Liver (tissue), 9 donors: ENCODE results near the gene EPC2. TPM values are rescaled to one million over a fixed set of nuclear protein-coding genes. Genes with fewer than 3 reads are reported as not detected.

Experiments
- DNase-seq: peaks from one replicate; pipeline ENCODE4 v3.0.0-alpha.2; 2017; ENCODE audit warnings: low spot score
- H3K27ac ChIP-seq, 2 donors: one replicate each; pipeline ENCODE4 v1.7.0; 2013; ENCODE audit warnings: inconsistent platforms in 2 of 2, low read length in 2 of 2, control low read depth in 1 of 2, low read depth in 1 of 2, mild to moderate bottlenecking in 1 of 2
- H3K27me3 ChIP-seq, 4 donors: one replicate each; pipeline versions ENCODE4 v1.6.1 to v1.7.0; 2013; ENCODE audit warnings: low read length in 3 of 4, inconsistent platforms in 1 of 4, mild to moderate bottlenecking in 1 of 4, moderate library complexity in 1 of 4; ENCODE audit not compliant: control insufficient read depth in 4 of 4, insufficient read depth in 4 of 4
- H3K36me3 ChIP-seq, 4 donors: one replicate each; pipeline versions ENCODE4 v1.6.1 to v1.7.0; 2013; ENCODE audit warnings: low read length in 3 of 4, mild to moderate bottlenecking in 3 of 4, low read depth in 1 of 4, moderate library complexity in 1 of 4; ENCODE audit not compliant: control insufficient read depth in 4 of 4, insufficient read depth in 3 of 4
- H3K4me1 ChIP-seq, 4 donors: one replicate each; pipeline versions ENCODE4 v1.6.1 to v1.7.0; 2013; ENCODE audit warnings: low read length in 3 of 4, mild to moderate bottlenecking in 3 of 4, moderate library complexity in 1 of 4; ENCODE audit not compliant: control insufficient read depth in 4 of 4, insufficient read depth in 4 of 4
- H3K4me3 ChIP-seq, 3 donors: one replicate each; pipeline versions ENCODE4 v1.6.1 to v1.7.0; 2013; ENCODE audit warnings: low read length in 3 of 3, control low read depth in 1 of 3, low read depth in 1 of 3, mild to moderate bottlenecking in 1 of 3
- H3K9ac ChIP-seq, 2 donors: one replicate each; pipeline ENCODE4 v1.7.0; 2013; ENCODE audit warnings: low read length in 2 of 2, mild to moderate bottlenecking in 2 of 2, moderate library complexity in 2 of 2, control low read depth in 1 of 2, low read depth in 1 of 2
- H3K9me3 ChIP-seq, 4 donors: one replicate each; pipeline versions ENCODE4 v1.6.1 to v1.7.0; 2013; ENCODE audit warnings: low read length in 3 of 4; ENCODE audit not compliant: control insufficient read depth in 4 of 4
- EGR1 ChIP-seq, 2 donors: IDR thresholded peaks; 2 replicates each; pipeline ENCODE4 v1.6.1; 2016 to 2018; ENCODE audit warnings: antibody characterized with exemption in 2 of 2, low read depth in 2 of 2
- FOXA1 ChIP-seq: IDR thresholded peaks from 2 replicates; pipeline ENCODE4 v1.6.1; 2016; ENCODE audit warnings: antibody characterized with exemption
- FOXA2 ChIP-seq: IDR thresholded peaks from 2 replicates; pipeline ENCODE4 v1.6.1; 2016; ENCODE audit warnings: antibody characterized with exemption
- GABPA ChIP-seq, 2 donors: IDR thresholded peaks in 1 of 2; conservative IDR thresholded peaks in 1 of 2; 2 replicates each; pipeline ENCODE4 v1.6.1; 2016; ENCODE audit warnings: antibody characterized with exemption in 2 of 2, mild to moderate bottlenecking in 1 of 2, moderate library complexity in 1 of 2
- HNF4A ChIP-seq, 2 donors: conservative IDR thresholded peaks; 2 replicates each; pipeline ENCODE4 v1.6.1; 2016; ENCODE audit warnings: antibody characterized with exemption in 2 of 2, mild to moderate bottlenecking in 2 of 2
- HNF4G ChIP-seq: IDR thresholded peaks from 2 replicates; pipeline ENCODE4 v1.6.1; 2016; ENCODE audit warnings: antibody characterized with exemption
- JUND ChIP-seq, 2 donors: IDR thresholded peaks; 2 replicates each; pipeline ENCODE4 v1.6.1; 2016; ENCODE audit warnings: antibody characterized with exemption in 2 of 2
- NR2F2 ChIP-seq: IDR thresholded peaks from 2 replicates; pipeline ENCODE4 v1.6.1; 2016; ENCODE audit warnings: antibody characterized with exemption
- RAD21 ChIP-seq, 2 donors: IDR thresholded peaks; 2 replicates each; pipeline ENCODE4 v1.6.1; 2016; ENCODE audit warnings: antibody characterized with exemption in 2 of 2, mild to moderate bottlenecking in 2 of 2
- RXRA ChIP-seq, 2 donors: IDR thresholded peaks; 2 replicates each; pipeline ENCODE4 v1.6.1; 2017 to 2018; ENCODE audit warnings: antibody characterized with exemption in 2 of 2, mild to moderate bottlenecking in 1 of 2
- SP1 ChIP-seq: IDR thresholded peaks from 2 replicates; pipeline ENCODE4 v1.6.1; 2018; ENCODE audit warnings: antibody characterized with exemption, mild to moderate bottlenecking
- TAF1 ChIP-seq: conservative IDR thresholded peaks from 2 replicates; pipeline ENCODE4 v1.6.1; 2016; ENCODE audit warnings: antibody characterized with exemption, mild to moderate bottlenecking
- YY1 ChIP-seq: IDR thresholded peaks from 2 replicates; pipeline ENCODE4 v1.6.1; 2016; ENCODE audit warnings: antibody characterized with exemption, mild to moderate bottlenecking
- ZBTB33 ChIP-seq: IDR thresholded peaks from 2 replicates; pipeline ENCODE4 v1.6.1; 2016; ENCODE audit warnings: antibody characterized with exemption
- WGBS: extraction: QIAGEN DNeasy Blood & Tissue Kit; methylation state at CpG from one replicate; pipeline ENCODE4 v1.1.7; 2013; 5-methylcytosine and 5-hydroxymethylcytosine counted together
- polyA plus RNA-seq, 2 donors: library from polyadenylated mRNA; stranded (reverse) in 1 of 2; unstranded in 1 of 2; fragments of 200-250 nt in 1 of 2; fragments of >200 nt in 1 of 2; fragmentation: Nextera tagmentation in 1 of 2; extraction: Ambion mirVana in 1 of 2; gene quantifications; one replicate each; pipeline versions ENCODE4 v1.2.1 to v1.2.3, GENCODE V29; 2013 to 2015
- total RNA-seq, 2 donors: library from RNA; depleted of rRNA; stranded (reverse); fragments of >200 nt; gene quantifications; one replicate each; pipeline ENCODE4 v1.2.3, GENCODE V29; 2014
- TF ChIP-seq, protein P1 (sequence below): fragments of 150-350 bp; IDR thresholded peaks from 2 replicates; pipeline ENCODE4 v1.5.1; 2017; ENCODE audit warnings: improper control_type of control experiment, low read depth, low read length; ENCODE audit not compliant: missing input control
- TF ChIP-seq, protein P2 (sequence below): IDR thresholded peaks from 2 replicates; pipeline ENCODE4 v1.6.1; 2016; ENCODE audit warnings: antibody characterized with exemption
- TF ChIP-seq, protein P3 (sequence below): IDR thresholded peaks from 2 replicates; pipeline ENCODE4 v1.6.1; 2016; ENCODE audit warnings: antibody characterized with exemption
- TF ChIP-seq, protein P4 (sequence below): IDR thresholded peaks from 2 replicates; pipeline ENCODE4 v1.6.1; 2016; ENCODE audit warnings: antibody characterized with exemption, mild to moderate bottlenecking
- donor health status: healthy.
- donor health status: healthy.
- donor health status: healthy.
- donor health status: healthy.
- donor health status: healthy.

Gene EPC2
- total and polyA plus RNA-seq, 4 donors: 2.8 to 17.7 (median 9.6) TPM

- Histone ChIP-seq H3K9me3 (no peaks in the 10 kb centered on the region), H3K4me3 (no peak overlapping the region), H3K36me3 (no peaks in the 10 kb centered on the region), H3K4me1 (peaks cover 0 to 3% (median 1%) of the 10 kb centered on the region in 4 donors), H3K27me3 (no peaks in the 10 kb centered on the region), H3K9ac (no peak overlapping the region), H3K27ac (no peak overlapping the region)
- WGBS: 98% methylated on average over 5 of the region's 5 CpGs
- no peak for DNase-seq
- TF ChIP-seq HNF4A (conservative IDR thresholded peaks at IDR 0.05) (no peak), YY1 (no peak), JUND (IDR thresholded peaks at IDR 0.05) (no peak), SP1 (no peak), RXRA (IDR thresholded peaks at IDR 0.05) (no peak), GABPA (IDR thresholded peaks at IDR 0.05 in 1 of 2, conservative IDR thresholded peaks at IDR 0.05 in 1 of 2) (no peak), ZBTB33 (no peak), TAF1 (no peak), FOXA2 (no peak), FOXA1 (no peak), RAD21 (IDR thresholded peaks at IDR 0.05) (no peak), NR2F2 (no peak), EGR1 (IDR thresholded peaks at IDR 0.05; ENCODE audit: low read depth in 2 of 2) (no peak), HNF4G (no peak)
- TF ChIP-seq, protein P1, sequence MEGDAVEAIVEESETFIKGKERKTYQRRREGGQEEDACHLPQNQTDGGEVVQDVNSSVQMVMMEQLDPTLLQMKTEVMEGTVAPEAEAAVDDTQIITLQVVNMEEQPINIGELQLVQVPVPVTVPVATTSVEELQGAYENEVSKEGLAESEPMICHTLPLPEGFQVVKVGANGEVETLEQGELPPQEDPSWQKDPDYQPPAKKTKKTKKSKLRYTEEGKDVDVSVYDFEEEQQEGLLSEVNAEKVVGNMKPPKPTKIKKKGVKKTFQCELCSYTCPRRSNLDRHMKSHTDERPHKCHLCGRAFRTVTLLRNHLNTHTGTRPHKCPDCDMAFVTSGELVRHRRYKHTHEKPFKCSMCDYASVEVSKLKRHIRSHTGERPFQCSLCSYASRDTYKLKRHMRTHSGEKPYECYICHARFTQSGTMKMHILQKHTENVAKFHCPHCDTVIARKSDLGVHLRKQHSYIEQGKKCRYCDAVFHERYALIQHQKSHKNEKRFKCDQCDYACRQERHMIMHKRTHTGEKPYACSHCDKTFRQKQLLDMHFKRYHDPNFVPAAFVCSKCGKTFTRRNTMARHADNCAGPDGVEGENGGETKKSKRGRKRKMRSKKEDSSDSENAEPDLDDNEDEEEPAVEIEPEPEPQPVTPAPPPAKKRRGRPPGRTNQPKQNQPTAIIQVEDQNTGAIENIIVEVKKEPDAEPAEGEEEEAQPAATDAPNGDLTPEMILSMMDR: no peak
- TF ChIP-seq, protein P2, sequence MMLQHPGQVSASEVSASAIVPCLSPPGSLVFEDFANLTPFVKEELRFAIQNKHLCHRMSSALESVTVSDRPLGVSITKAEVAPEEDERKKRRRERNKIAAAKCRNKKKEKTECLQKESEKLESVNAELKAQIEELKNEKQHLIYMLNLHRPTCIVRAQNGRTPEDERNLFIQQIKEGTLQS: no peak
- TF ChIP-seq, protein P3, sequence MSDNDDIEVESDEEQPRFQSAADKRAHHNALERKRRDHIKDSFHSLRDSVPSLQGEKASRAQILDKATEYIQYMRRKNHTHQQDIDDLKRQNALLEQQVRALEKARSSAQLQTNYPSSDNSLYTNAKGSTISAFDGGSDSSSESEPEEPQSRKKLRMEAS: no peak
- TF ChIP-seq, protein P4, sequence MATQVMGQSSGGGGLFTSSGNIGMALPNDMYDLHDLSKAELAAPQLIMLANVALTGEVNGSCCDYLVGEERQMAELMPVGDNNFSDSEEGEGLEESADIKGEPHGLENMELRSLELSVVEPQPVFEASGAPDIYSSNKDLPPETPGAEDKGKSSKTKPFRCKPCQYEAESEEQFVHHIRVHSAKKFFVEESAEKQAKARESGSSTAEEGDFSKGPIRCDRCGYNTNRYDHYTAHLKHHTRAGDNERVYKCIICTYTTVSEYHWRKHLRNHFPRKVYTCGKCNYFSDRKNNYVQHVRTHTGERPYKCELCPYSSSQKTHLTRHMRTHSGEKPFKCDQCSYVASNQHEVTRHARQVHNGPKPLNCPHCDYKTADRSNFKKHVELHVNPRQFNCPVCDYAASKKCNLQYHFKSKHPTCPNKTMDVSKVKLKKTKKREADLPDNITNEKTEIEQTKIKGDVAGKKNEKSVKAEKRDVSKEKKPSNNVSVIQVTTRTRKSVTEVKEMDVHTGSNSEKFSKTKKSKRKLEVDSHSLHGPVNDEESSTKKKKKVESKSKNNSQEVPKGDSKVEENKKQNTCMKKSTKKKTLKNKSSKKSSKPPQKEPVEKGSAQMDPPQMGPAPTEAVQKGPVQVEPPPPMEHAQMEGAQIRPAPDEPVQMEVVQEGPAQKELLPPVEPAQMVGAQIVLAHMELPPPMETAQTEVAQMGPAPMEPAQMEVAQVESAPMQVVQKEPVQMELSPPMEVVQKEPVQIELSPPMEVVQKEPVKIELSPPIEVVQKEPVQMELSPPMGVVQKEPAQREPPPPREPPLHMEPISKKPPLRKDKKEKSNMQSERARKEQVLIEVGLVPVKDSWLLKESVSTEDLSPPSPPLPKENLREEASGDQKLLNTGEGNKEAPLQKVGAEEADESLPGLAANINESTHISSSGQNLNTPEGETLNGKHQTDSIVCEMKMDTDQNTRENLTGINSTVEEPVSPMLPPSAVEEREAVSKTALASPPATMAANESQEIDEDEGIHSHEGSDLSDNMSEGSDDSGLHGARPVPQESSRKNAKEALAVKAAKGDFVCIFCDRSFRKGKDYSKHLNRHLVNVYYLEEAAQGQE: no peak
These were observed 77.6 kb downstream of the EPC2 start for GRCh38 chr2:148721991-148722777.
